ENCODE data around the gene MADD.

Gene MADD

GRCh38 chr11:47328449-47329390, 58.8 kb downstream of the MADD start:
- TF ChIP-seq GABPA (IDR thresholded peaks at IDR 0.05; ENCODE audit: low read depth): no peak
- no peak for TF ChIP-seq CTCF (IDR thresholded peaks at IDR 0.05; ENCODE audit: insufficient read depth, low read length)
- TF ChIP-seq SPI1 (IDR thresholded peaks at IDR 0.05; ENCODE audit: borderline replicate concordance, low read depth): no peak
- no peak for TF ChIP-seq POLR2AphosphoS5 (IDR thresholded peaks at IDR 0.05; ENCODE audit: low read depth)
- DNase-seq (ENCODE audit: low read depth in 1 of 2, low spot score in 1 of 2): no peak
- Histone ChIP-seq H3K27me3 (ENCODE audit: insufficient read depth, poor library complexity, severe bottlenecking) (no peaks in the 10 kb centered on the region), H3K27ac (replicated peaks) (no peak overlapping the region), H3K4me3 (replicated peaks; ENCODE audit: insufficient read depth, low read length) (no peak overlapping the region)

GRCh38 chr11:47329431-47329986, 59.6 kb downstream of the MADD start:
- Histone ChIP-seq H3K4me3 (replicated peaks; ENCODE audit: insufficient read depth, low read length) (no peak overlapping the region), H3K27me3 (ENCODE audit: insufficient read depth, poor library complexity, severe bottlenecking) (no peaks in the 10 kb centered on the region), H3K27ac (replicated peaks) (no peak overlapping the region)
- no peak for TF ChIP-seq POLR2AphosphoS5 (IDR thresholded peaks at IDR 0.05; ENCODE audit: low read depth)
- no peak for TF ChIP-seq CTCF (IDR thresholded peaks at IDR 0.05; ENCODE audit: insufficient read depth, low read length)
- TF ChIP-seq GABPA (IDR thresholded peaks at IDR 0.05; ENCODE audit: low read depth): no peak
- TF ChIP-seq REST (IDR thresholded peaks at IDR 0.05; ENCODE audit: insufficient replicate concordance, low read depth): no peak
- no peak for TF ChIP-seq SPI1 (IDR thresholded peaks at IDR 0.05; ENCODE audit: borderline replicate concordance, low read depth)
- no peak for DNase-seq (ENCODE audit: low read depth in 1 of 2, low spot score in 1 of 2)

- Histone ChIP-seq H3K4me3 (replicated peaks; ENCODE audit: insufficient read depth, low read length) (no peak overlapping the region), H3K27me3 (ENCODE audit: insufficient read depth, poor library complexity, severe bottlenecking) (no peaks in the 10 kb centered on the region), H3K27ac (replicated peaks) (no peak overlapping the region)
- DNase-seq (ENCODE audit: low read depth in 1 of 2, low spot score in 1 of 2): no peak
- TF ChIP-seq GABPA (IDR thresholded peaks at IDR 0.05; ENCODE audit: low read depth): no peak
- TF ChIP-seq SPI1 (IDR thresholded peaks at IDR 0.05; ENCODE audit: borderline replicate concordance, low read depth): no peak
- TF ChIP-seq POLR2AphosphoS5 (IDR thresholded peaks at IDR 0.05; ENCODE audit: low read depth): no peak
- no peak for TF ChIP-seq REST (IDR thresholded peaks at IDR 0.05; ENCODE audit: insufficient replicate concordance, low read depth)
- TF ChIP-seq CTCF (IDR thresholded peaks at IDR 0.05; ENCODE audit: insufficient read depth, low read length): no peak
These were observed 60.3 kb downstream of the MADD start for GRCh38 chr11:47329987-47330931.
